GM18907 (cell line): ENCODE results near the gene DENND1A.
A peak's percentile ranks its signal among the peaks of the same experiment; 100 is the strongest.
"Not testable (repeated sequence)": the region's sequence is repeated elsewhere in the genome, so short reads cannot be mapped to it uniquely, and the experiment has no call there.

ENCODE experiments used
- ATAC-seq: cut with Tn5 transposase; IDR thresholded peaks from one replicate; pipeline ENCODE4 v1.9.1; 2021; ENCODE audit warnings: mild to moderate bottlenecking, moderate library complexity; ENCODE audit not compliant: unreplicated experiment

The DENND1A gene

DNA sequence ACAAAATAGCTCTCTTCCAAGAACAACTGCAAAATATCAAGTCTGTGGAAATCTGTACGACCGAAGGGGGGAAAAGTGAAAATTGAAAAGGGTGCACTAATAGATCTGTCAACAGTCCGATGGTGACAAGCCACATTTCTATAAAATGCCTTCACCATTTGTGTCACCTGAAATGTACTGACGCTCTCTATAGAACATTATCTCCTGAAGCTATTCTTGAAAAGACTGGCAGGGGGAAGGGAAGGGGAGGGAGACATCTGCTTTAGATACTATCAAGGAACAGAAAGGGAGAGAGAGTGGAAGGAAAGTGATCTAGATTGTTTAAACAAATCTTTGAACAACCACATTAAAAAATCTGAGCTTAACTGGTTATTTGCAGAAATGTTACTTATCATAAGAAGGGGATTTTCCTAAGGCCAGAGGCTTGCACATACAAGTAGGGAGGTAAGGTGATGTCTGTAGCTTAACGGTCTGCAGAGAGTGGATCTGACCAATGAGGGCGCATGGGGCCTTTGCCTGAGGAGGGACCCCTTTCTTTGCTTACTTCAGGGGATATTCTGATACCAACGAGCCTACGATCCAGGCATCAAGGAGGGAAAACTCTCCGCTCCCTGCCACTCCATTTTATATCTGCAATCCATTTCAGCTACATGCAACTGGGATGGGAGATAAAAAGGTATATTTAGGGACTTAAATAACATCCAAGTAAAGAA is 481.8 kb downstream of the DENND1A start:
- no peak for ATAC-seq

DNA sequence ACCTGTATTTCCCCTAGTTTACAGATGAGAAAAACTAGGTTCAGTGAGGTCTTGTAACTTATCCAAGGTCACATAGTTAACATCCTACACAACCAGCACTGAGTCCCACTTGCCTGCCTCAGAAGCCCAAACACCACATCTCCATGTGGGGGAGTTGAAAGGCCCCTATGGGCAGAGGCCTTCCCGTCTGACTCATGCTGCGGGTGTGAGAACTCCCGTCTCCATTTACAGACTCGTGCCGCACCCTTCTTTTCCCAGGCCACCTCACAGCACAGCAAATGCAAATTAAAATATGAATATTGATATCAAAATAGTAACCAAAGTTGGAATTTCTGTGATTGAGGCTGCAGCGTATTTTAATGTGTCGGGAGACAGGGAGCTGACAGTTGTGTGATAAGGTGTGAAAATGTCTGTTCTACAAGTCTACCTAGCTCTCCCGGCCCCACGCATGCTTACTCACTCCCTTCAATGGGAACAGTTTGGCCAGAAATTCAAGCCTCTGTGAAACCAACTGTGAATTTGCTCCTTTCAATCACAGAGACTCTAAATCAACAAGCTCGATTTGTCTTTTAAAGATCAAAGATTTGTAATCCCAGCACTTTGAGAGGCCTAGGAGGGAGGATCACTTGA is 483.8 kb downstream of the DENND1A start:
- no peak for ATAC-seq

DNA sequence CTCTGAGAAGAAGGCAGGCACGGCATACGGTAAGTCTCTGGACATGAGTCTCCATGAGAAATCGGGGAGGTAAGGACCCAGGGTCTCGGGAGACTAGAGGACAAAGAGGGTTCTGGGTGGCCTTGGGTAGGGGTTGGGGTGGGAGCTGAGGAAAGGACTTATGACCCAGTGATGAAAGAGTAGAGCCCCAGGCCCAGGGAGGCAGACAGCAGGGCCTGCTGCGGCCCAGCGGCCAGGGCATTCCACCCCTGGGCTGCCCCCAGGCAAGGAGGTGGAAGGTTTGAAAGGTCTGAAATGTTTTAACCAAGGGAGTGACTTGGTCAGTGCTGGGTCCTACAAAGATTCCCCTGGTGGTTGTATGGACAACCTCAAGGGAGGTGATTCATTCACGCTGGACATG is 484.8 kb downstream of the DENND1A start:
- no peak for ATAC-seq

DNA sequence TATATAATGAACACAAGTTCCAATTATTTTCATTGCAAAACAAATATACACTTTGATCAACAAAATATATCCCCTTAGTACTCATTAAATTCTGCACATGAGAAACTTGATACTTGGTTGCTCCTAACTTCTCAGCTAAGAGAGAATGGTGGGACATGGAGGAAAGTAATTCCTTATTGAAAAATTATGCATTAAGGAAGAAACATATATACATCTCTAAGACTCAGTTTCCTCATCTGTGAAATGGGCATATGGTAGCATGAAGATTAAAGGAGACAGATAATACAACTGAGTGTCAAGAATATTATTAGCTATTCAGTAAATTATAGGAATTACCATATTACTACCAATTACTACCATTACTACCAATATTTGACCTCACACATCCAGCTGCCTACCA is 488.2 kb downstream of the DENND1A start:
- no peak for ATAC-seq

DNA sequence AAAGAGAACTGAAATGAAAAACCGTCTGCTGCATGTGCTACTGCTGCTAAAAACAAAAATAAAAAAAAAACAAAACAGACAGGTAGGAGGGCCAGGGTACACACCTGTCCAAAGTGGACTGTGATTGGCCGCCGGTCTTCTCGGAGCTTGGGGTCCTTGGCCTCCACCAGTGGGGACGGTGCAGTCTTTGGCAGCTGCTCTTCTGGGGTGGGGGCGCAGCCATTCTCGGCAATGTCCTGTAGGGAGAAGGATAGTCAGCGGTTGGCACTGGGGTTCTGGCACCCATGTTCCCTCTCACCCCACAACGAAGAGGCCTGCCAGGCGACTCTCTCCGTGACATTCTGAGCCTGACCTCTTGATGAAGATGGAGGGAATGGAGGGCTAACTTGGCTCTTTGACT is 489.7 kb downstream of the DENND1A start:
- no peak for ATAC-seq

DNA sequence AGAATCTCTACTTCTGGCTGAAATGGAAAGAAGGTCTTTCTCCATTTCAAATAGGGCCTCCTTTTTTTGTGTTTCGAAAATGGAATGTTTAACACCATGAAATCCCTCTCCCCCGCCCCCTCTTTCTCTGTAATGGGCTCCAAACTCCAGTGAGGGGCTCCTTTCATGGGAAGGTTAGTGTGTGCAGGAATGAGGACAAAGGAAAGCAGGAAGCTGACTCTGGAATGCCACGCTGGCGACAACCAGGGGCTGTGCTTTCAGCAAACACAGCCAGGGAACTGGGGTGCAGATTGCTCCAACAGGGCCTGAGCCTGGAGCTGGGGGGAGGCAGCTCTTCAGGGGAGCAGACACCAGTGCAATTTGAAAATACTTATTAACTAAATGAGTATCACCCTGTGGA is 491.1 kb downstream of the DENND1A start:
- ATAC-seq = no peak

DNA sequence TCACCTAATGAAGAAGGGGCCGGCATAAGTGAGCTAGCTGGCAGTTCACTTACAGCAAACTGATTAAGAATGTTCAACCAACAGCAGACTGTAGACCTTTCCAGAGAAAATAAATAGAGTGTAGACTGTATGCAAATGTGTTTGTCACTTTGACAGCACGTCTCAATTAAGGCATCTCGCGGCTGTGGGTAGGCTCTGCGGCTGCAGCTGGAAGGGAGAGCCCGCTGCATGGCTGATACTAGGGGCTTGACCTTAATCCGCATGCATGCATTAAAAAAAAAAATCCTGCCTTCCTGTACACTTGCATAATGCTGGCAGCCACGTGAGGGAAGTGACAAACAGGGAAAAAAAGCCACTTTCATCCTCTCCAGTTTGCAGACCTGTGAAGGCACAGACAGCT is 491.6 kb downstream of the DENND1A start:
- ATAC-seq = no peak

DNA sequence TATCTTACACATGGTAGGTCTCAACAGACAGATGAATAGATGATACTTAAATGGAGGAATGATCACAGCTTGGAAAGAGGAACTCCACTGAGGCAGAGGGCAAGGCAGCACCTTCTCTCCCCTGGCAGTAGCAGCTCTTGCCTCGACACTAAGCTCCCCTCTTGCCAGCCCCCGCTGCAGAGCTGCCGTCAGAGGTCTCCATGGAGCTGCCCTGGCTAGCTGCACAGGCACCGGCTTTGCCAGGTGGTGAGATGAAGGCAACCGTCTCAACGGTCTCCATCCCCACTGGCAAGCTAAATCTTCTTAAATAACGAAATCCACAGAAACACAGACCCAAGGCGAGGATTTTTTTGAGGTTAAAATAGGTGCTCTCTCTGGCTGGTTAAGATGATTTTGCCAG is 492.7 kb downstream of the DENND1A start:
- no peak for ATAC-seq

DNA sequence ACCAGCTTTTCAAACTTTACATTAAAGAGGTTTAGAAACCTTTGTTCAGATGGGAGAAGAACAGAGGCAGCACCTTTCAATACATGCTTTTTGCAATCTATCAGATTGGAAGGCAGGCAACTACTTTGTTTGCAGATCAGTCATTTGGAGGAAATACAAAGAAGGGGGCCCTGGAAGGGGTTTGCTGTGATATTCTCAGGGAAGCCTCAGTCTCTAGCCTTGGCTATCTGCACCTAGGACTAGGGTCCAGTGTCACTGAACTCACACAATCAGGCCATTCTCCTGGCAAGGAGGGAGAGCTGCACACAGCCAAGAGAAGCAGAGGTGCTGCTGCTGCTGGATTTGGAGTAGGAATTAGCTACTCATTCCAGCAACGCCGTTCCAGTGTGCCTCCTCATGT is 494.5 kb downstream of the DENND1A start:
- no peak for ATAC-seq

DNA sequence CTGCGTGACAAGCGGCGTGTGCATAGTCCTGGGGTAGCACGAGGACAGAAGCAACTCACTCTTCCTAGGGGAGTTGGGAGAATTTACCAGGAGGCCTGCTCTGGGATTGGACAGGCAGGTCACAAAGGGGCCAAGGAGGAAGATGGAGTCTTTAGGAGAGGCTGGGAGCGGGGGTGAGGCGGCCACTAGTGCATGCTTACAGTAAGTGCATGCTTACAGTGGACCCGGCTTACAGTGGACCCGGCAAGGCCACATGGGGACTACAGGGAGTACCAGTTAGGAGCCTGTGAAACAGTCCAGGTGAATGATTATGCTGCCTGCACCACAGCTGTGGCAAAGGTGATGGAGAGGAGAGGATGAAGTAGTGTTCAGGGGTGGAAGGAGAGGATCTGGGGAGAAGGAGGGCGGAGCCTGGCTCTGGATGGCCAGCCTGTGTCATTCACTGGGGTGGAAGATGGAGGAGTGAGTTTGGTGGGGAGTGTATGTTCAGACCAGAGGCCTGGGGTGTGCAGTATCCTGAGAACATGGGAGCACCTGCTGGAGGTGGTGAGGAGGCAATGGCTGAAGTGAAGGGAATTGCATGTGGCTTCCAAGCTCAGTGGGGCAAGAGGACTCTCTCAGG is 495.2 kb downstream of the DENND1A start:
- no peak for ATAC-seq

DNA sequence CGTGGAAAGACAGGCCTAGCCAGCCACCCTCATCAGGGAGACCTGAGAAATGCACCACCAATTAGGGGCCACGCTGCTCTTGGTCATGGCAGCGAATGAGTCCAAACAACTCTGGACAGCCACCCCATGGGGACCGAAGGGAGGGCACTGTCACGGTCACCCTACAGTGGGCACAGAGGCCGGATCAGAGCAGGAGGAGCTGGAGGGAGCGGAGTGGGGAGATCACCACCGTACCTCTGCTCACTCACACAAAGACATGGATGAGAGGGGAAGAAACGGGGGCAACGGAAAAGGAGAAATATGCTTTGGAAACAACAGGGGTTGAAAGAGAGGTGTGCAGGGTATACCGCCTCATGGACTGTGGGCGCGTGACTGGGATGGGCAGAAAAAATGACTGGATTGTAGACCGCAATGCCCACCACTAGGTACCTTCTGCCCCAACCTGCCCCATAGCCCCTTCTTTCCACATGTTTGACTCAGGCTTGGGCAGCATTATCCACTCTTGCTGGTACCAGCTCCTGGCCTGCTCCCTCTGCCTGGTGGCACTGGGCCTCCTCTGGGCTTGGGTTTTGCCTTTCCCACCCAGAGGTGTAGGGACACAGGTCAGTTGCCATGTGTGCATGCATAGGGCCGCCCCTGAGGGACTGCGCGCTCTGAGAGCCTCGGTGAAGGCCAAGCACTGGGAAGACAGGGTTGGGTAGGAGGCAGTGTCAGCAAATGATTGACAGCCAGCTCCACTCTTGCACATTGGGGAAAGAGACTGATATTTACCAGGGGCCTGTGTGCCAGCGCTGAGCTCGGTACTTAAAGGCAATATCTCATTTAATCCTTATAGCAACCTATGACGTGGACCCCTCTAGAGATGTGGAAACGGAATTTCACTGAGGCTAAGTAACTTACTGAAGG is 497.3 kb downstream of the DENND1A start:
- ATAC-seq = no peak

DNA sequence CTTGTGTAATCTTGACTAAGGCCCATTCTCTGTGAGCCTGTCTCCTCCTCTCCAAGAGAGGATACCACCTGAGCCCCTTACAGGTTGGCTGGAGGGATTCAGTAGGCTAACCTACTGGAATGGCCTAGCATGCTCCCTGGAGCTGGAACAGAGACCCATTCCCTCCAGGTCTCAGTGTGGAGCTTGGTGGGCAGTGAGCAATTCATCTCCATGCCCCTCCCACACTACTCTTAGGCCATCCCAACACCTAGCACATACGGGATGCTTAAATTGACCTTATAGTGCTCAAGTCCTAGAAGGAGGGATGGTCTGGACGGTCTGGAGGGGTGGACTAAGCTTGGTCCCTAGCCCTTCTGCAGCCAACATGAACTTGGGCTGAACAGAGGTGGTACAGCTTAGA is 498.3 kb downstream of the DENND1A start:
- ATAC-seq = no peak

DNA sequence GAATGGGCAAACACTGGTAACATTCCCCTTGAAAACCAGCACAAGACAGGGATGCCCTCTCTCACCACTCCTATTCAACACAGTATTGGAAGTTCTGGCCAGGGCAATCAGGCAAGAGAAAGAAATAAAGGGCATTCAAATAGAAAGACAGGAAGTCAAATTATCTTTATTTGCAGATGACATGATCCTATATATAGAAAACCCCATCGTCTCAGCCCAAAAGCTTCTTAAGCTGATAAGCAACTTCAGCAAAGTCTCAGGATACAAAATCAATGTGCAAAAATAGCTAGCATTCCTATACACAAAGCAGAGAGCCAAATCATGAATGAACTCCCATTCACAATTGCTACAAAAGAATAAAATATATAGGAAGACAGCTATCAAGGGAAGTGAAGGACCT is 501.5 kb downstream of the DENND1A start:
- not testable (repeated sequence) for ATAC-seq

DNA sequence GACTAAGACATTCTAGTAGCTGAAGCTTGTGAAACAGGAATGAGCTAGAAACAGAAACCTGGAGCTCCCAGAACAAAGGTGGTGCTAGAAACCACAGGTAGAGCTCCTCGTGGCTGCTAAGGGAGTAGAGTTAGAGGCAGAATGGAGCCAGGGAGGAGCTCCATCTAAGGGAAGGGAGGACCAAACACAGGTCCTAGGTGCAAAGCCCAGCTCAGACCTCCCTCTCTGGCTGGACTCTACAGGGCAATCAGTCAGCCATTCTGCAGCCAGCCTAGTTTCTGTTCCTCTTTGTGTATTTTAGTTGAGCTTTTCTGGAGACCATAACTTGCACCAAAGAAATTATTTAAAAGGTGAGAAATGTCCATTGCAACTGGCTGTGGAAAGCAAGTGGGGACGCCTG is 503.5 kb downstream of the DENND1A start:
- peak; percentile 60 for ATAC-seq

DNA sequence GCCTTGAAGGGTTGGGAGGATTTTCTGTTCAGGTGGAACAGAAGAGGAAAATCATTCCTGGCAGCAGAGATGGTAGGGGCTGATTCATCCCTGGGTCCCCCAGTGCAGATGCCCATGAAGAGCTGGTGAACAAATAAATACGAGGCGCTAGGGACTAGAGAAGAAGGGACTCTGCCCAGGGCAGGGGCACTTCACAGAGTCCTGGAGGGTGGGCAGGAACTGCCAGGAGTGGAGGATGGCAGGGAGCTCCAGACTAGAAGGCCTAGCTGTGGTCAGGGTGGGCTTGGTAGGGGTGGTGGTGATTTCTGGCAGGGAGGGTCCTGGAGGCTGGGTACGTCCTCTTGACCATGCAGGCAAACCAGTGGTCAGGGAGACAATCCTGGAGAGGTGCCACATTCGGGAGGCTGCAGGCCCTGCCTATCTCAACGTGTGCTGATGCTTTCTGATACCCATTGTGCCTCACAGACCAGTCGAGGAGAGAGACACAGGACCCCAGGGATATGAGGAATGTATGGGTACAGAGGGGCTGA is 504.0 kb downstream of the DENND1A start:
- ATAC-seq = no peak

DNA sequence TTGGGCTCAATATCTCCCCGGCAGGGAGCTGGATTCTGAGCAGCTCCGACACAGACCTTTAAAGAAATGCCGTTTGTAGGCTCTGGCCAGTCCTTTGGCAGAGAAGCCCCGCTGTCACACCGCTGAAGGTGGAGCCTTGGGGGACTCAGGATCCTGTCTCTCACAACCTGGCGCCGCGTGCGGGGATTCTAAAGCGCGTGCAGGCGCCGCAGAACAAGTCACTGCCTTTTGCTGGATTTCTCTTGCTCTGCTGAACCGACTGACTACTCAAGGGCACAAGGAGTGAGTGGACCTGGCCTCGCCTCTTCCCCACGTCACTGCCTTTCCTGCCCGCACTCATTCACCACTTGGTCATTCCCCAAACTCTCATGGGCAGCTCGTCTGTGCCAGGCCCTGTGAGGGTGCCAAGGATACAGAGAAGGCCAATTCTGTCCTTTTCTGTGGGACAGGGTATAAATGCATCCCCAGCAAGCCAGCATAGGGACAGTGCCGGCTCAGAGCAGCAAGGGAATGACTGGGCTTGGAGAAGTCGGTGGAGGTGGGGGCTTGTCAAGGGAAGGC is 504.6 kb downstream of the DENND1A start:
- ATAC-seq = no peak

DNA sequence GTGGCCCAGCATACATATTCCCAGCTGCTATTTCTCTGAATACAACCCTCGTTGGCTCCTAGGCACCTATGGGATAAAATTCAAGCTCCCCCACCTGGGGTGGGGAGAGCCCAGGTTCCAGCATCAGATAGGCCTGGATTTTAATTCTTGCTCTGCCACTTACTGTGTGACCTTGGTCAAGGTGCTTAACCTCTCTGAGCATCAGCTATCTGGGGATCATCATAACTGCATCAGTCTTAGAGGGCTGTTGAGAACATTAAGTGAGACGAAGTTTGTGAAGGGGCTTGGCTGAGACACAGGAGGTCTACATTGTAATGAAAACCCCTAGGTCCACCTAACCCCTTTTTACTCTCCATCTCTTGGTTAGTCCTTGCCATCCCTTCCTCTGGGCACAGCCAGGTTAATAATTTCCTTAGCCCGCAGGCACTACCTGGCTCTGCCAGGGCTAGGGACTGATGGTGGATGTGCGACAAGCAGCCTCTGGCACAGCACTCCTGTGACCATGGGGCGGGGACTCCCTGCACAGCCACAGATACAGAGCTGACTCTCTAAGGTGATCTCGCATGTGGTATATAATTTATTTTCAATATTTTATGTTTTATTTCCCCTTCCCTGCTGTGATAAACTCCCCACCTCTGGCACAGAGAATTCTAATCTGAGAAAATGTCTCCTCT is 505.2 kb downstream of the DENND1A start:
- no peak for ATAC-seq

DNA sequence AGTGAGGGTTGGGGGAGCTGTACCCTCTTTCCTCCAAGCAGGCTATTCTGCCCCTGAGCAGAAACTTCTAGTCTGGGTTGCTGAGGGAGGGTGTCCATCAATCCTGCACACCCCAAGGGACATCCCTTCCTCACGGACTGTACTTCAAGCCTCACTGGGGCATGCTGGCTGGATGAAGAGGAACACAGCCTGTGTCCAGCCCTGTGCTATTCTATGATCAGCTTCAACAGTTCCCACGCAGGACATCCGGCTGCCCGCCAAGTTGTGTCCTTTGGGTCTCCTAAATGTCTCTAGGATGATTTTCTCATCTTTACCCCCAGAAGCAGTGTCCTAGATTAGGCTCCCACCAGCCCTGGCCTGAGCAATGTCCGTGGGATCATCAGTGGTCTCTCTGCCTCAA is 505.8 kb downstream of the DENND1A start:
- no peak for ATAC-seq

DNA sequence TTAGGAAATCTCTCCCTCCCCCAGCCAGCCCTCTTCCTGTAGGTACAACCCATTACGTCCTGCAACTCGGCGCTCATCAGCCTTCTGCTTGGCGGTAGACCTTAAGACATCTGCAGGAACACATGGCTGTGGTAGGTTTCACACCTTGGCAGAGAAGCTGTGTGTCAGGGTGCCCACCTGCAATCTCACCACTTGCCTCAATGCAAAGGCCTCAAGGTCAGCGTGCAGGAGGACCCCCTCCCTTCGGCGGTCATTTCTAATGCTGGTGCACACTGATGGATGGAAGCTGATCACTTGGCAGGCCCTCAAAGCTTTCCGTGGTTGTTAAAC is 506.6 kb downstream of the DENND1A start:
- ATAC-seq = no peak

DNA sequence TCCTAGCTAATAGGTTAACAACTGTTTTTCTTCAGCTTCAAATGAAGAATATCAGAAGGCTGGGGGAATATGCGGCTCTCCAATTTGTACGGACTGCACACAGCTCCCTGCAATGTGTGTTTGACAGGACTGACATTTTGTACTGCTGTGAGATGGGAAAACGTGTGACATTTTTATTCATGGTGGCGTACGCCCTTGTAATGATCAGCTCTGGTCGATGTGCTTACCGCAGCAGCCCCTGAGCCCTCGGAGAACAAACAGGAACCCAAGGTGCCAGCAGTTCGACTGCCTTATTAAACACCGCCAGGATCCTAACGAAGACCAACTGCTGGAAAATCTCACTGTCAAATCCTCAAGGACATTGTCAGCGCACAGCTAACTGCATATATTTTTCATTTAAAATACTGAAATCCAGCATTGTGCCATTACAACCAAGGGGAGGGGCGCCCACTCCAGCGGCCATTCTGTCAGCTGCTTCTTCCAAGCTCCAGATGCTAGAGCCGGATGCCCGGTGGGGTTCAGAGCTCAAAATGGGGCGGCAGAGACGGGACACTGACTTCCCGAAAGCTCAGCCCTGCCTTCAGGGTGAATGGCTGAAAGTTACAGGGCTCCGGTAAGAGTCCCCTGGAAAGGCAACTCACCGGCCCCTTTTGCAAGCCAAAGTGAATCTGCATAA is 507.2 kb downstream of the DENND1A start:
- no peak for ATAC-seq
